ENCODE results near the gene ASXL1.

Gene ASXL1

DNA sequence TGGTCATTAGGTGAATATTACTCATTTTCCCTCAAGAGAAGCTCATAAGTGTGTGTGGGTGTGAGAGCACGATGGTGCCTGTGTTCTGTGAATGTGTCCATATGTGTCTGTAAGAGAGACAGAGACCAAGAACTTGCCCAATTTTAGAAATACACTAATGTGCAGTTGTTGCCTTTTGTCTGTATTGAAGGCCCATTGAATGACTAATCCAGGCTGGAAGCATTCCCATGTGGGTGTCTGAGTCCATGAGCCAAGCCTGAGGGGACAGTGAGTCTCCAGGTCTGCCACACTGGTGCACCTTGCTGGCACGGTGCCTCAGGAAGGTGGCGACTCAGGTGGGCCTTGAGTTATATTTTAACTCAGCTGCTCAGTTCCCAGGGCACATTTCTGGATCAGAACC, 25.5 kb upstream of the ASXL1 start:
- Histone ChIP-seq H2AK5ac (ENCODE audit: low read depth, low read length) (no peak overlapping the region), H3K4me3 (ENCODE audit: low read length in 2 of 2) (no peak overlapping the region), H4K91ac (ENCODE audit: low read depth, low read length, poor library complexity) (no peak overlapping the region), H3K27me3 (ENCODE audit: control insufficient read depth in 3 of 3, insufficient read depth in 3 of 3, low read depth in 1 of 3, low read length in 3 of 3) (no peaks in the 10 kb centered on the region), H3K4ac (ENCODE audit: low read length) (no peak overlapping the region), H3K14ac (ENCODE audit: low read length) (no peak overlapping the region), H3K23ac (ENCODE audit: low read depth, low read length, poor library complexity) (no peak overlapping the region), H3K4me2 (ENCODE audit: insufficient read depth, low read length, poor library complexity, severe bottlenecking) (no peak overlapping the region), H2AFZ (ENCODE audit: low read length) (no peak overlapping the region), H3K4me1 (ENCODE audit: control insufficient read depth in 2 of 2, insufficient read depth in 1 of 2, low read depth in 1 of 2, low read length in 2 of 2) (no peaks in the 10 kb centered on the region), H2BK12ac (ENCODE audit: low read length) (no peak overlapping the region), H3K9ac (ENCODE audit: low read depth, low read length, poor library complexity) (no peak overlapping the region), H3K18ac (ENCODE audit: low read length) (no peak overlapping the region), H3K36me3 (replicated peaks in 1 of 2; ENCODE audit: control insufficient read depth in 2 of 2, insufficient read depth in 2 of 2, low read length in 2 of 2) (peaks cover 18 to 73% of the 10 kb centered on the region in 2 donors), H2BK15ac (ENCODE audit: low read length) (no peak overlapping the region), H2BK120ac (ENCODE audit: low read depth, low read length) (no peak overlapping the region), H4K8ac (ENCODE audit: low read depth, low read length) (no peak overlapping the region), H3K79me1 (ENCODE audit: low read depth, low read length) (no peaks in the 10 kb centered on the region), H3K9me3 (replicated peaks in 1 of 2; ENCODE audit: control insufficient read depth in 2 of 2, insufficient read depth in 1 of 2, low read depth in 1 of 2, low read length in 2 of 2) (no peaks in the 10 kb centered on the region), H3K27ac (replicated peaks; ENCODE audit: low read length) (no peak overlapping the region), H2BK5ac (ENCODE audit: low read length) (no peak overlapping the region)
- WGBS, 2 donors (ENCODE audit: extremely low coverage in 2 of 2, insufficient read length in 2 of 2, insufficient replicate concordance in 1 of 2), result no CpG with 5 or more reads among the region's 3 CpGs
- DNase-seq (ENCODE audit: low spot score), result no peak

- no peak for DNase-seq (ENCODE audit: low spot score)
- no peak overlapping the region for H3K9ac ChIP-seq (ENCODE audit: low read depth, low read length, poor library complexity)
- no CpG with 5 or more reads among the region's 12 CpGs for WGBS, 2 donors (ENCODE audit: extremely low coverage in 2 of 2, insufficient read length in 2 of 2, insufficient replicate concordance in 1 of 2)
Measured at GRCh38 chr20:32333181-32333987, 24.7 kb upstream of the ASXL1 start.

GRCh38 chr20:32333988-32334885, 23.9 kb upstream of the ASXL1 start:
- Histone ChIP-seq H3K36me3 (replicated peaks in 1 of 2; ENCODE audit: control insufficient read depth in 2 of 2, insufficient read depth in 2 of 2, low read length in 2 of 2) (peaks cover 18 to 63% of the 10 kb centered on the region in 2 donors), H4K91ac (ENCODE audit: low read depth, low read length, poor library complexity) (no peak overlapping the region)
- no peak for DNase-seq (ENCODE audit: low spot score)

More at GRCh38 chr20:32333181-32333987, 24.7 kb upstream of the ASXL1 start:
- Histone ChIP-seq H3K23ac (ENCODE audit: low read depth, low read length, poor library complexity) (no peak overlapping the region), H3K27ac (replicated peaks; ENCODE audit: low read length) (no peak overlapping the region), H3K4me1 (ENCODE audit: control insufficient read depth in 2 of 2, insufficient read depth in 1 of 2, low read depth in 1 of 2, low read length in 2 of 2) (no peaks in the 10 kb centered on the region), H3K79me1 (ENCODE audit: low read depth, low read length) (no peaks in the 10 kb centered on the region), H2BK15ac (ENCODE audit: low read length) (no peak overlapping the region), H2BK12ac (ENCODE audit: low read length) (no peak overlapping the region), H3K14ac (ENCODE audit: low read length) (no peak overlapping the region), H3K27me3 (ENCODE audit: control insufficient read depth in 3 of 3, insufficient read depth in 3 of 3, low read depth in 1 of 3, low read length in 3 of 3) (no peaks in the 10 kb centered on the region), H2BK120ac (ENCODE audit: low read depth, low read length) (no peak overlapping the region), H2AFZ (ENCODE audit: low read length) (no peak overlapping the region), H3K4me3 (ENCODE audit: low read length in 2 of 2) (no peak overlapping the region), H3K4ac (ENCODE audit: low read length) (no peak overlapping the region), H3K36me3 (replicated peaks in 1 of 2; ENCODE audit: control insufficient read depth in 2 of 2, insufficient read depth in 2 of 2, low read length in 2 of 2) (peaks cover 18 to 70% of the 10 kb centered on the region in 2 donors), H2AK5ac (ENCODE audit: low read depth, low read length) (no peak overlapping the region), H2BK5ac (ENCODE audit: low read length) (no peak overlapping the region), H3K18ac (ENCODE audit: low read length) (no peak overlapping the region), H3K4me2 (ENCODE audit: insufficient read depth, low read length, poor library complexity, severe bottlenecking) (no peak overlapping the region), H4K91ac (ENCODE audit: low read depth, low read length, poor library complexity) (no peak overlapping the region), H4K8ac (ENCODE audit: low read depth, low read length) (no peak overlapping the region), H3K9me3 (replicated peaks in 1 of 2; ENCODE audit: control insufficient read depth in 2 of 2, insufficient read depth in 1 of 2, low read depth in 1 of 2, low read length in 2 of 2) (no peaks in the 10 kb centered on the region)

GRCh38 chr20:32336918-32337347, 21.2 kb upstream of the ASXL1 start:
- Histone ChIP-seq H2BK15ac (ENCODE audit: low read length) (no peak overlapping the region), H3K79me1 (ENCODE audit: low read depth, low read length) (no peaks in the 10 kb centered on the region), H2BK12ac (ENCODE audit: low read length) (no peak overlapping the region), H3K4me3 (ENCODE audit: low read length in 2 of 2) (no peak overlapping the region), H3K27me3 (ENCODE audit: control insufficient read depth in 3 of 3, insufficient read depth in 3 of 3, low read depth in 1 of 3, low read length in 3 of 3) (no peaks in the 10 kb centered on the region), H4K8ac (ENCODE audit: low read depth, low read length) (no peak overlapping the region), H3K27ac (replicated peaks; ENCODE audit: low read length) (no peak overlapping the region), H4K91ac (ENCODE audit: low read depth, low read length, poor library complexity) (no peak overlapping the region), H3K4ac (ENCODE audit: low read length) (no peak overlapping the region), H2AK5ac (ENCODE audit: low read depth, low read length) (no peak overlapping the region), H3K23ac (ENCODE audit: low read depth, low read length, poor library complexity) (no peak overlapping the region), H3K4me2 (ENCODE audit: insufficient read depth, low read length, poor library complexity, severe bottlenecking) (no peak overlapping the region), H3K4me1 (ENCODE audit: control insufficient read depth in 2 of 2, insufficient read depth in 1 of 2, low read depth in 1 of 2, low read length in 2 of 2) (peaks cover 0 to 5% of the 10 kb centered on the region in 2 donors), H3K9ac (ENCODE audit: low read depth, low read length, poor library complexity) (no peak overlapping the region), H2AFZ (ENCODE audit: low read length) (no peak overlapping the region), H2BK120ac (ENCODE audit: low read depth, low read length) (no peak overlapping the region), H3K18ac (ENCODE audit: low read length) (no peak overlapping the region), H2BK5ac (ENCODE audit: low read length) (no peak overlapping the region), H3K9me3 (replicated peaks in 1 of 2; ENCODE audit: control insufficient read depth in 2 of 2, insufficient read depth in 1 of 2, low read depth in 1 of 2, low read length in 2 of 2) (no peaks in the 10 kb centered on the region), H3K14ac (ENCODE audit: low read length) (no peak overlapping the region), H3K36me3 (replicated peaks in 1 of 2; ENCODE audit: control insufficient read depth in 2 of 2, insufficient read depth in 2 of 2, low read length in 2 of 2) (peaks cover 8 to 36% of the 10 kb centered on the region in 2 donors)
- no CpG with 5 or more reads among the region's 5 CpGs for WGBS, 2 donors (ENCODE audit: extremely low coverage in 2 of 2, insufficient read length in 2 of 2, insufficient replicate concordance in 1 of 2)
- no peak for DNase-seq (ENCODE audit: low spot score)

More at GRCh38 chr20:32333988-32334885, 23.9 kb upstream of the ASXL1 start:
- no peak overlapping the region for H3K4me3 ChIP-seq (ENCODE audit: low read length in 2 of 2)
- H2AFZ ChIP-seq (ENCODE audit: low read length), result no peak overlapping the region
- H3K9me3 ChIP-seq (replicated peaks in 1 of 2; ENCODE audit: control insufficient read depth in 2 of 2, insufficient read depth in 1 of 2, low read depth in 1 of 2, low read length in 2 of 2), result no peaks in the 10 kb centered on the region
- no peak overlapping the region for H4K8ac ChIP-seq (ENCODE audit: low read depth, low read length)
- H2BK5ac ChIP-seq (ENCODE audit: low read length), result no peak overlapping the region
- no peak overlapping the region for H2AK5ac ChIP-seq (ENCODE audit: low read depth, low read length)
- H3K79me1 ChIP-seq (ENCODE audit: low read depth, low read length), result no peaks in the 10 kb centered on the region
- WGBS, 2 donors (ENCODE audit: extremely low coverage in 2 of 2, insufficient read length in 2 of 2, insufficient replicate concordance in 1 of 2), result no CpG with 5 or more reads among the region's 13 CpGs
- no peak overlapping the region for H3K18ac ChIP-seq (ENCODE audit: low read length)
- no peak overlapping the region for H2BK15ac ChIP-seq (ENCODE audit: low read length)
- H3K4ac ChIP-seq (ENCODE audit: low read length), result no peak overlapping the region
- H3K4me2 ChIP-seq (ENCODE audit: insufficient read depth, low read length, poor library complexity, severe bottlenecking), result no peak overlapping the region
- no peak overlapping the region for H3K9ac ChIP-seq (ENCODE audit: low read depth, low read length, poor library complexity)
- H3K27ac ChIP-seq (replicated peaks; ENCODE audit: low read length), result no peak overlapping the region
- peaks cover 0 to 5% of the 10 kb centered on the region in 2 donors for H3K4me1 ChIP-seq (ENCODE audit: control insufficient read depth in 2 of 2, insufficient read depth in 1 of 2, low read depth in 1 of 2, low read length in 2 of 2)
- no peak overlapping the region for H3K23ac ChIP-seq (ENCODE audit: low read depth, low read length, poor library complexity)
- H3K14ac ChIP-seq (ENCODE audit: low read length), result no peak overlapping the region
- no peak overlapping the region for H2BK120ac ChIP-seq (ENCODE audit: low read depth, low read length)
- no peaks in the 10 kb centered on the region for H3K27me3 ChIP-seq (ENCODE audit: control insufficient read depth in 3 of 3, insufficient read depth in 3 of 3, low read depth in 1 of 3, low read length in 3 of 3)
- H2BK12ac ChIP-seq (ENCODE audit: low read length), result no peak overlapping the region
